ENCODE results near the gene ERGIC1. TPM values are rescaled to one million over a fixed set of nuclear protein-coding genes. Genes with fewer than 3 reads are reported as not detected.

The ERGIC1 gene
- total and polyA plus RNA-seq, 2 of the 8 experiments (the other 6 are each of a cell fraction or from before 2014, with no cell fraction given): 95.3 to 106 TPM

- TF ChIP-seq KDM4A (IDR thresholded peaks at IDR 0.05; ENCODE audit: low read depth, low read length, severe bottlenecking) (no peak), RFX5 (IDR thresholded peaks at IDR 0.05; ENCODE audit: borderline replicate concordance, low read depth, low read length) (no peak), CBX8 (IDR thresholded peaks at IDR 0.05; ENCODE audit: borderline replicate concordance, low read depth, low read length) (no peak), CEBPB (IDR thresholded peaks at IDR 0.05; ENCODE audit: low read depth, low read length) (no peak), NANOG (IDR thresholded peaks at IDR 0.05; ENCODE audit: insufficient read depth, low read depth, low read length, poor library complexity, severe bottlenecking) (no peak)
Measured at GRCh38 chr5:172878585-172878932, 44.5 kb downstream of the ERGIC1 start (continued).
